Upper lobe of left lung (tissue), 4 donors: ENCODE results near the gene U2AF1L4.

Experiments used
- EP300 ChIP-seq, 4 donors: sonication (generic); formaldehyde crosslinking; IDR thresholded peaks; one replicate each; pipeline ENCODE4 v1.5.1; 2017; ENCODE audit warnings: antibody characterized with exemption in 4 of 4, control low read depth in 2 of 4
- POLR2A ChIP-seq, 4 donors: fragments of 450-650 bp; IDR thresholded peaks; one replicate each; pipeline ENCODE4 v1.5.1; 2016 to 2017; ENCODE audit warnings: antibody characterized with exemption in 4 of 4, mild to moderate bottlenecking in 2 of 4
- POLR2AphosphoS5 ChIP-seq, 2 donors: sonication (generic); formaldehyde crosslinking; IDR thresholded peaks; one replicate each; pipeline ENCODE4 v1.5.1; 2017; ENCODE audit warnings: antibody characterized with exemption in 2 of 2
- TF ChIP-seq, protein P1 (sequence below), 6 experiments: fragments of 450-650 bp in 4 of 6; fragments of 200-600 bp in 2 of 6; sonication (generic) in 2 of 6; IDR thresholded peaks; one replicate each; pipeline ENCODE4 v1.5.1; 2016 to 2019; ENCODE audit warnings: antibody characterized with exemption in 6 of 6

DNA sequence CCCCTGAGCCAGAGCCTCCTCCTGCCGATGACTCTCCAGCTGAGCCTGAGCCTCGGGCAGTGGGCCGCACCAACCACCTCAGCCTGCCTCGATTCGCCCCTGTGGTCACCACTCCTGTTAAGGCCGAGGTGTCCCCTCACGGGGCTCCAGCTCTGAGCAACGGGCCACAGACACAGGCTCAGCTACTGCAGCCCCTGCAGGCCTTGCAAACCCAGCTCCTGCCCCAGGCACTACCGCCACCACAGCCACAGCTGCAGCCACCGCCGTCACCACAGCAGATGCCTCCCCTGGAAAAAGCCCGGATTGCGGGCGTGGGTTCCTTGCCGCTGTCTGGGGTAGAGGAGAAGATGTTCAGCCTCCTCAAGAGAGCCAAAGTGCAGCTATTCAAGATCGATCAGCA lies 23.8 kb downstream of the U2AF1L4 start:
- TF ChIP-seq, protein P1, sequence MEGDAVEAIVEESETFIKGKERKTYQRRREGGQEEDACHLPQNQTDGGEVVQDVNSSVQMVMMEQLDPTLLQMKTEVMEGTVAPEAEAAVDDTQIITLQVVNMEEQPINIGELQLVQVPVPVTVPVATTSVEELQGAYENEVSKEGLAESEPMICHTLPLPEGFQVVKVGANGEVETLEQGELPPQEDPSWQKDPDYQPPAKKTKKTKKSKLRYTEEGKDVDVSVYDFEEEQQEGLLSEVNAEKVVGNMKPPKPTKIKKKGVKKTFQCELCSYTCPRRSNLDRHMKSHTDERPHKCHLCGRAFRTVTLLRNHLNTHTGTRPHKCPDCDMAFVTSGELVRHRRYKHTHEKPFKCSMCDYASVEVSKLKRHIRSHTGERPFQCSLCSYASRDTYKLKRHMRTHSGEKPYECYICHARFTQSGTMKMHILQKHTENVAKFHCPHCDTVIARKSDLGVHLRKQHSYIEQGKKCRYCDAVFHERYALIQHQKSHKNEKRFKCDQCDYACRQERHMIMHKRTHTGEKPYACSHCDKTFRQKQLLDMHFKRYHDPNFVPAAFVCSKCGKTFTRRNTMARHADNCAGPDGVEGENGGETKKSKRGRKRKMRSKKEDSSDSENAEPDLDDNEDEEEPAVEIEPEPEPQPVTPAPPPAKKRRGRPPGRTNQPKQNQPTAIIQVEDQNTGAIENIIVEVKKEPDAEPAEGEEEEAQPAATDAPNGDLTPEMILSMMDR (IDR thresholded peaks at IDR 0.05): no peak
- TF ChIP-seq EP300 (IDR thresholded peaks at IDR 0.05) (no peak), POLR2A (IDR thresholded peaks at IDR 0.05) (no peak), POLR2AphosphoS5 (IDR thresholded peaks at IDR 0.05) (no peak)
